Panc1 (cell line): Measurements from ENCODE around the gene GALNT14. TPM values are rescaled to one million over a fixed set of nuclear protein-coding genes. Genes with fewer than 3 reads are reported as not detected.

Experiments
- ATAC-seq: fragments of 200-7000 bp; cut with Tn5 transposase; 2 replicates; pipeline ENCODE4 v1.9.1; 2020; ENCODE audit warnings: mild to moderate bottlenecking, moderate library complexity
- BruUV-seq: library from RNA; stranded (reverse); fragments of 400-500 nt; replicated peaks from 2 replicates; lab custom pipeline; 2021; lab: Mats Ljungman, UMichigan
- CTCF ChIA-PET: fragments of 300-600 bp; sonication (Branson Sonifier 250); formaldehyde crosslinking; loops from one replicate; lab custom pipeline; 2022; ENCODE audit warnings: antibody characterized with exemption; lab: Charles Lee
- POLR2A ChIA-PET: fragments of 300-600 bp; sonication (Branson Sonifier 250); formaldehyde crosslinking; loops from one replicate; lab custom pipeline; 2022; ENCODE audit warnings: antibody characterized with exemption; lab: Charles Lee
- DNase-seq: peaks from one replicate; pipeline ENCODE4 v3.0.0-alpha.2; 2010; ENCODE audit warnings: low read depth, low spot score
- H3K27ac ChIP-seq: 2 replicates; pipeline ENCODE4 v1.5.1; 2011; ENCODE audit warnings: mild to moderate bottlenecking, low read length, inconsistent platforms
- H3K27me3 ChIP-seq: fragments of 200-500 bp; sonication (Bioruptor generic); 2 replicates; pipeline ENCODE4 v1.6.0; 2014; ENCODE audit warnings: low read length, inconsistent platforms; ENCODE audit not compliant: control insufficient read depth, insufficient read depth
- H3K36me3 ChIP-seq: fragments of 200-500 bp; sonication (Bioruptor generic); 2 replicates; pipeline ENCODE4 v1.5.1; 2014; ENCODE audit warnings: inconsistent platforms, mild to moderate bottlenecking, low read length, moderate library complexity; ENCODE audit not compliant: control insufficient read depth, insufficient read depth
- H3K4me1 ChIP-seq: 2 replicates; pipeline ENCODE4 v1.5.1; 2011; ENCODE audit warnings: inconsistent platforms, mild to moderate bottlenecking, low read length, moderate library complexity; ENCODE audit not compliant: control insufficient read depth, insufficient read depth
- H3K4me3 ChIP-seq, 2 experiments: 2 replicates each; pipeline ENCODE4 v1.5.1; 2011 to 2012; ENCODE audit warnings: low read depth in 2 of 2, low read length in 2 of 2, mild to moderate bottlenecking in 2 of 2, inconsistent platforms in 1 of 2, moderate library complexity in 1 of 2
- H3K9me3 ChIP-seq: fragments of 200-500 bp; sonication (Bioruptor generic); 2 replicates; pipeline ENCODE4 v1.5.1; 2014; ENCODE audit warnings: low read depth, mild to moderate bottlenecking, inconsistent platforms, low read length, moderate library complexity; ENCODE audit not compliant: control insufficient read depth, insufficient read depth
- CTCF ChIP-seq: fragments of 450-650 bp; IDR thresholded peaks from 2 replicates; pipeline ENCODE4 v1.5.1; 2017; ENCODE audit warnings: mild to moderate bottlenecking
- POLR2AphosphoS5 ChIP-seq: IDR thresholded peaks from 2 replicates; pipeline ENCODE4 v1.6.1; 2012; ENCODE audit warnings: mild to moderate bottlenecking, low read depth, low read length, moderate library complexity
- REST ChIP-seq, 2 experiments: IDR thresholded peaks; 2 replicates each; pipeline ENCODE4 v1.6.1; 2011 to 2012; ENCODE audit warnings: low read depth in 2 of 2, control low read depth in 1 of 2, low read length in 1 of 2, mild to moderate bottlenecking in 1 of 2, moderate library complexity in 1 of 2; ENCODE audit not compliant: insufficient read depth in 1 of 2
- SIN3A ChIP-seq: IDR thresholded peaks from 2 replicates; pipeline ENCODE4 v1.6.1; 2012; ENCODE audit warnings: low read depth, mild to moderate bottlenecking, low read length, moderate library complexity, borderline replicate concordance; ENCODE audit not compliant: insufficient read depth
- TCF7L2 ChIP-seq: IDR thresholded peaks from 2 replicates; pipeline ENCODE4 v1.6.1; 2011; ENCODE audit warnings: mild to moderate bottlenecking, low read depth, low read length, inconsistent platforms
- in situ Hi-C: cut with HindIII; loops from 2 replicates; pipeline ENCODE4 v1.10.0; 2016; ENCODE audit warnings: low sequenced_read_pairs, low pct_unique_long_range_greater_than_20kb
- intact Hi-C: fragments of 100-400 bp; cut with micrococcal nuclease; formaldehyde crosslinking; loops from one replicate; pipeline ENCODE4 v1.10.0; 2022; ENCODE audit not compliant: unreplicated experiment
- total RNA-seq: library from RNA; stranded (reverse); gene quantifications from one replicate; pipeline ENCODE4 v1.2.1, GENCODE V29; 2021; ENCODE audit not compliant: unreplicated experiment

GALNT14 gene
- total RNA-seq, 1 experiment from 2014 or later, result 0.67 TPM

DNA sequence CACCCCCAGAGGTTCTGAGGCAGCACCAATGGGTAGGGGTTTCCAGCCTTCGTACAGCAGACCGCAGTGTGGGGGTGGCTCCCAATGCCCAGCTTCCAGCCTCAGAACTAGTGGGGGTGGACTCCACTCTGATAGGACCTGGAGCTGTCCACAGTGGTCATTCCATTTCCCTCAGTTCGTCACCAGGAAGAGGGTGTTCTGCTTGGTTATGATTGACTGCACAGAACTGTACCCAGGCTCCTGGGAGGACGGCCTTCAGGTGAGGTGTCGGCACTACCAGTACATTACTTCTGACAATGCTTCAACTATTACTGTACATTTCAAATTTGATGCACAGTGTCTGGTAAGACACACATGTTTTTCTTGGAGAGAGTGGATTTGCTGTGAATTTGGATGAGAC lies 180.6 kb downstream of the GALNT14 start:
- no peak for TF ChIP-seq SIN3A
- no peak for TF ChIP-seq CTCF
- TF ChIP-seq POLR2AphosphoS5, result no peak
- no peak for TF ChIP-seq TCF7L2
- no peak for TF ChIP-seq REST (IDR thresholded peaks at IDR 0.05; ENCODE audit: insufficient read depth in 1 of 2, low read depth in 2 of 2, low read length in 1 of 2)
- no peaks in the 10 kb centered on the region; the same call in 1 of the 2 replicates for H3K27me3 ChIP-seq
- in situ Hi-C loops, result no loop called here
- H3K4me3 ChIP-seq, result no peak overlapping the region
- no TSS peak for BruUV-seq
- no peaks in the 10 kb centered on the region; the same call in 1 of the 2 replicates for H3K36me3 ChIP-seq
- DNase-seq, result no peak
- ChIA-PET POLR2A (no interaction called here), CTCF (no interaction called here)
- ATAC-seq, result no peak
- H3K27ac ChIP-seq, result no peak overlapping the region
- H3K4me1 ChIP-seq, result no peaks in the 10 kb centered on the region
- H3K9me3 ChIP-seq, result no peaks in the 10 kb centered on the region
- intact Hi-C loops, result no loop called here

DNA sequence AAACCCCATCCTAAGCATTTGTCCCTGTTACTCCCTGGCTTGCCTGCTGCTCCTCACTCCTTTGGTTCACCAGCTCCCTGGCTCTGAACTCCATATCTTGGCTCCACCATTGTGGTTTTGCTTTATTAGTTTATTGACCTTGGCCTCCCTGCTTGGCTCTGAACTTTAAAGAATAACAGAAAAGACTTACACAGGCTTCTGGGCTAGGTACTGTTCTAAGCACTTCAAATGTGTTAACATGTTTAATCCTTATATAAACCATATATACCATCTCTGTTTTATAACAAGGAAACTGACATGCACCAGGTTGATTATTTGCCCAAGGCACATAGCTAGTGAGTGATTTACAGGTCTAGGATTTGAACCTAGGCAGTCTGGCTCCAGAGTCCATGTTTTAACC lies 181.2 kb downstream of the GALNT14 start:
- CTCF ChIA-PET, result no interaction called here
- ATAC-seq (no peak), DNase-seq (no peak)
- in situ Hi-C loops (no loop called here), intact Hi-C loops (no loop called here)
- Histone ChIP-seq H3K4me1 (no peaks in the 10 kb centered on the region), H3K27ac (no peak overlapping the region), H3K36me3 (no peaks in the 10 kb centered on the region; the same call in 1 of the 2 replicates), H3K27me3 (no peaks in the 10 kb centered on the region; the same call in 1 of the 2 replicates), H3K9me3 (no peaks in the 10 kb centered on the region), H3K4me3 (no peak overlapping the region)
- no peak for TF ChIP-seq TCF7L2
- TF ChIP-seq CTCF, result no peak
- POLR2A ChIA-PET, result no interaction called here
- no TSS peak for BruUV-seq
